GM19324 (cell line): ENCODE data around the gene ZNF407.
A peak's percentile ranks its signal among the peaks of the same experiment; 100 is the strongest.
"Not testable (repeated sequence)": the region's sequence is repeated elsewhere in the genome, so short reads cannot be mapped to it uniquely, and the experiment has no call there.

Experiments used
- ATAC-seq: cut with Tn5 transposase; IDR thresholded peaks from one replicate; pipeline ENCODE4 v1.9.1; 2021; ENCODE audit warnings: mild to moderate bottlenecking, moderate library complexity; ENCODE audit not compliant: unreplicated experiment, low FRiP score

ZNF407 gene

GRCh38 chr18:74946646-74947375 lies 349.1 kb downstream of the ZNF407 start:
- ATAC-seq: no peak

GRCh38 chr18:74947417-74947816 lies 349.7 kb downstream of the ZNF407 start:
- no peak for ATAC-seq

GRCh38 chr18:74947875-74948274 lies 350.2 kb downstream of the ZNF407 start:
- no peak for ATAC-seq

GRCh38 chr18:74949611-74950010 lies 351.9 kb downstream of the ZNF407 start:
- no peak for ATAC-seq

GRCh38 chr18:74950479-74950878 lies 352.8 kb downstream of the ZNF407 start:
- no peak for ATAC-seq

- peak; percentile 63 for ATAC-seq
Observed at GRCh38 chr18:74951165-74951760, 353.6 kb downstream of the ZNF407 start.

- no peak for ATAC-seq
Observed at GRCh38 chr18:74957588-74958224, 360.0 kb downstream of the ZNF407 start.

- no peak for ATAC-seq
Observed at GRCh38 chr18:74959216-74959615, 361.5 kb downstream of the ZNF407 start.

GRCh38 chr18:74961596-74961995 lies 363.9 kb downstream of the ZNF407 start:
- no peak for ATAC-seq

- ATAC-seq: peak; percentile 76
Observed at GRCh38 chr18:74963820-74964446, 366.3 kb downstream of the ZNF407 start.

- no peak for ATAC-seq
Observed at GRCh38 chr18:74965682-74966081, 368.0 kb downstream of the ZNF407 start.

- ATAC-seq: no peak
Observed at GRCh38 chr18:74967438-74967837, 369.8 kb downstream of the ZNF407 start.

- no peak for ATAC-seq
Observed at GRCh38 chr18:74967979-74968378, 370.3 kb downstream of the ZNF407 start.

GRCh38 chr18:74971358-74971757 lies 373.7 kb downstream of the ZNF407 start:
- not testable (repeated sequence) for ATAC-seq

GRCh38 chr18:74971776-74972175 lies 374.1 kb downstream of the ZNF407 start:
- ATAC-seq: not testable (repeated sequence)

- ATAC-seq: no peak
Observed at GRCh38 chr18:74972354-74972753, 374.7 kb downstream of the ZNF407 start.

- ATAC-seq: no peak
Observed at GRCh38 chr18:74975001-74975400, 377.3 kb downstream of the ZNF407 start.

GRCh38 chr18:74976331-74976909 lies 378.8 kb downstream of the ZNF407 start:
- no peak for ATAC-seq

GRCh38 chr18:74977041-74977440 lies 379.4 kb downstream of the ZNF407 start:
- no peak for ATAC-seq

- ATAC-seq: no peak
Observed at GRCh38 chr18:74980669-74981068, 383.0 kb downstream of the ZNF407 start.

GRCh38 chr18:74981476-74981875 lies 383.8 kb downstream of the ZNF407 start:
- no peak for ATAC-seq
